Measurements from ENCODE around the gene MBD5.

DNA sequence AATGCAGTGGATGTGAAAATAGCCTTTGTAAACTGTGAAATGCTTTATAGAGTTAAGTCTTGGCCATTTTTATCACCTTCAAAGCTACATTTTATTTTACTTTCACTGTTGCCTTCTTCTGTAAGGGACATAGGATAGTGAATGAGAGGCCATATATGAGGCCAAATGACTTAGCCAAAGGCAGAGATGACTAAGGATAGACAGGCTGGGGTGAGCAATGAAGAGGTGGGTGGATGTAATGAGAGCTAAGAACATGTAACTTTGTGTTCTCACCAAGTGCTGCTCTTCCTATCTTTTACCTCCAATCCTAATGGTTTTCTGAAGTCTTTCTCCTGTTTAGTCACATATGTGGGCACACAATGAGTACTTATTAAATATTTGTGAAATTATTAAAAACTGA lies 101.9 kb downstream of the MBD5 start:
- TF ChIP-seq SP1 (IDR thresholded peaks at IDR 0.05) (no peak), FOXM1 (IDR thresholded peaks at IDR 0.05; ENCODE audit: borderline replicate concordance) (no peak), SUZ12 (IDR thresholded peaks at IDR 0.05) (no peak), ELF4 (IDR thresholded peaks at IDR 0.05) (no peak), NFRKB (IDR thresholded peaks at IDR 0.05) (no peak), ZNF384 (IDR thresholded peaks at IDR 0.05) (no peak), BHLHE40 (IDR thresholded peaks at IDR 0.05; ENCODE audit: borderline replicate concordance) (no peak), ARNT (IDR thresholded peaks at IDR 0.05) (no peak), FOXK2 (IDR thresholded peaks at IDR 0.05) (no peak), L3MBTL2 (conservative IDR thresholded peaks at IDR 0.05) (no peak)
- TF ChIP-seq, protein P1, sequence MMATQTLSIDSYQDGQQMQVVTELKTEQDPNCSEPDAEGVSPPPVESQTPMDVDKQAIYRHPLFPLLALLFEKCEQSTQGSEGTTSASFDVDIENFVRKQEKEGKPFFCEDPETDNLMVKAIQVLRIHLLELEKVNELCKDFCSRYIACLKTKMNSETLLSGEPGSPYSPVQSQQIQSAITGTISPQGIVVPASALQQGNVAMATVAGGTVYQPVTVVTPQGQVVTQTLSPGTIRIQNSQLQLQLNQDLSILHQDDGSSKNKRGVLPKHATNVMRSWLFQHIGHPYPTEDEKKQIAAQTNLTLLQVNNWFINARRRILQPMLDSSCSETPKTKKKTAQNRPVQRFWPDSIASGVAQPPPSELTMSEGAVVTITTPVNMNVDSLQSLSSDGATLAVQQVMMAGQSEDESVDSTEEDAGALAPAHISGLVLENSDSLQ (IDR thresholded peaks at IDR 0.05): no peak
